Measurements from ENCODE around the gene SPSB4.

SPSB4 gene

DNA sequence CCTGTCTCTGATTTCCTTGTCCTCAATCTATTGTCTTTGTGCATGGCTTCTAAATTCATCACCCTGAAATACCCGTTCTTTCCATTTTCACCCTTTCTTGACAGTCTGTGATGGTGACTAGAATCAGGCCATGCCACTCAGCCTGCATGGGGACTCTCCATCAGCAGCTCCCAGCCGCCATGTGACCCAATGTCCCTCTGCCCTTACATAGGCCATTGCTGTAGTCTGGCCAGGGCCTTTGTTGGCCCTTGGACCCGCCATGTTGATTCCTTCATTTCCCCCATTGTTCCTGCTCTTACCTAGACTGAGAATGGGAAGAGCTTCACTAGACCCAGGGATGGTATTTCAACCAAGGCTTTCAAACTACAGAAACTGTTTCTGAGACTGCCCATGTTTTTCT lies 45.8 kb downstream of the SPSB4 start:
- no peak for ATAC-seq
- TF ChIP-seq CSDC2 (CRISPR knock-in tag; IDR thresholded peaks at IDR 0.05) (no peak), TOX (CRISPR knock-in tag; IDR thresholded peaks at IDR 0.05; ENCODE audit: borderline replicate concordance) (no peak), ZFP3 (CRISPR knock-in tag; IDR thresholded peaks at IDR 0.05) (no peak), ZC3H10 (CRISPR knock-in tag; IDR thresholded peaks at IDR 0.05) (no peak), POU6F1 (CRISPR knock-in tag; IDR thresholded peaks at IDR 0.05; ENCODE audit: borderline replicate concordance, low read depth) (no peak), ISL1 (CRISPR knock-in tag; IDR thresholded peaks at IDR 0.05) (no peak), RARB (CRISPR knock-in tag; IDR thresholded peaks at IDR 0.05) (no peak), TSHZ2 (CRISPR knock-in tag; IDR thresholded peaks at IDR 0.05) (no peak), CREB5 (CRISPR knock-in tag; IDR thresholded peaks at IDR 0.05; ENCODE audit: low read depth) (no peak), OSR1 (CRISPR knock-in tag; IDR thresholded peaks at IDR 0.05) (no peak), TCF4 (CRISPR knock-in tag; IDR thresholded peaks at IDR 0.05; ENCODE audit: borderline replicate concordance) (no peak), ZNF565 (CRISPR knock-in tag; conservative IDR thresholded peaks at IDR 0.05; ENCODE audit: low read depth) (no peak), ESRRG (CRISPR knock-in tag; IDR thresholded peaks at IDR 0.05) (no peak), PPARA (CRISPR knock-in tag; IDR thresholded peaks at IDR 0.05; ENCODE audit: borderline replicate concordance) (no peak), ZNF8 (CRISPR knock-in tag; IDR thresholded peaks at IDR 0.05) (no peak), ZFP30 (CRISPR knock-in tag; IDR thresholded peaks at IDR 0.05) (no peak), ZNF70 (CRISPR knock-in tag; IDR thresholded peaks at IDR 0.05) (no peak)
- TF ChIP-seq, protein P1, sequence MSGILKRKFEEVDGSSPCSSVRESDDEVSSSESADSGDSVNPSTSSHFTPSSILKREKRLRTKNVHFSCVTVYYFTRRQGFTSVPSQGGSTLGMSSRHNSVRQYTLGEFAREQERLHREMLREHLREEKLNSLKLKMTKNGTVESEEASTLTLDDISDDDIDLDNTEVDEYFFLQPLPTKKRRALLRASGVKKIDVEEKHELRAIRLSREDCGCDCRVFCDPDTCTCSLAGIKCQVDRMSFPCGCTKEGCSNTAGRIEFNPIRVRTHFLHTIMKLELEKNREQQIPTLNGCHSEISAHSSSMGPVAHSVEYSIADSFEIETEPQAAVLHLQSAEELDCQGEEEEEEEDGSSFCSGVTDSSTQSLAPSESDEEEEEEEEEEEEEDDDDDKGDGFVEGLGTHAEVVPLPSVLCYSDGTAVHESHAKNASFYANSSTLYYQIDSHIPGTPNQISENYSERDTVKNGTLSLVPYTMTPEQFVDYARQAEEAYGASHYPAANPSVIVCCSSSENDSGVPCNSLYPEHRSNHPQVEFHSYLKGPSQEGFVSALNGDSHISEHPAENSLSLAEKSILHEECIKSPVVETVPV (CRISPR knock-in tag; IDR thresholded peaks at IDR 0.05): no peak
- TF ChIP-seq, protein P2, sequence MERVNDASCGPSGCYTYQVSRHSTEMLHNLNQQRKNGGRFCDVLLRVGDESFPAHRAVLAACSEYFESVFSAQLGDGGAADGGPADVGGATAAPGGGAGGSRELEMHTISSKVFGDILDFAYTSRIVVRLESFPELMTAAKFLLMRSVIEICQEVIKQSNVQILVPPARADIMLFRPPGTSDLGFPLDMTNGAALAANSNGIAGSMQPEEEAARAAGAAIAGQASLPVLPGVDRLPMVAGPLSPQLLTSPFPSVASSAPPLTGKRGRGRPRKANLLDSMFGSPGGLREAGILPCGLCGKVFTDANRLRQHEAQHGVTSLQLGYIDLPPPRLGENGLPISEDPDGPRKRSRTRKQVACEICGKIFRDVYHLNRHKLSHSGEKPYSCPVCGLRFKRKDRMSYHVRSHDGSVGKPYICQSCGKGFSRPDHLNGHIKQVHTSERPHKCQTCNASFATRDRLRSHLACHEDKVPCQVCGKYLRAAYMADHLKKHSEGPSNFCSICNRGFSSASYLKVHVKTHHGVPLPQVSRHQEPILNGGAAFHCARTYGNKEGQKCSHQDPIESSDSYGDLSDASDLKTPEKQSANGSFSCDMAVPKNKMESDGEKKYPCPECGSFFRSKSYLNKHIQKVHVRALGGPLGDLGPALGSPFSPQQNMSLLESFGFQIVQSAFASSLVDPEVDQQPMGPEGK (CRISPR knock-in tag; IDR thresholded peaks at IDR 0.05; ENCODE audit: borderline replicate concordance): no peak

DNA sequence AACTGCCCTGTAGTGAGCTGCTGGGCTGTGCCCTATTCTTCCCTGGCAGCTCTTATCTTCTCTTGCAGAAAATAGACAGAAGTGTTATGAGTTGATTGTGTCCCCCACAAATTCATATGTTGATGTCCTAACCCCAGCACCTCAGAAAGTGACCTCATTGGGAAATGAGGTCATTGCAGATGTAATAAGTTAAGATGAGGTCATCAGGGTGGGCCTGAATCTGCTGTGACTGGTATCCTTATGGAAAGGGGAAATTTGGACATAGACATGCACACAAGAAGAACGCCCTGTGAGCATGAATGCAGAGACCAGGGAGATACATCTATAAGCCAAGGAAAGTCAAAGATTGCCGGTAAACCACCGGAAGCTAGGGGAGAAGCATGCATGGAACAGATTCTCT lies 49.0 kb downstream of the SPSB4 start:
- ATAC-seq: no peak
- TF ChIP-seq GLIS3 (CRISPR knock-in tag; IDR thresholded peaks at IDR 0.05) (no peak), TOX (CRISPR knock-in tag; IDR thresholded peaks at IDR 0.05; ENCODE audit: borderline replicate concordance) (no peak), SNAI2 (CRISPR knock-in tag; IDR thresholded peaks at IDR 0.05) (no peak), RARB (CRISPR knock-in tag; IDR thresholded peaks at IDR 0.05) (no peak), OSR1 (CRISPR knock-in tag; IDR thresholded peaks at IDR 0.05) (no peak), ISL1 (CRISPR knock-in tag; IDR thresholded peaks at IDR 0.05) (no peak), ESRRG (CRISPR knock-in tag; IDR thresholded peaks at IDR 0.05) (no peak), ZC3H10 (CRISPR knock-in tag; IDR thresholded peaks at IDR 0.05) (no peak), ZFP30 (CRISPR knock-in tag; IDR thresholded peaks at IDR 0.05) (no peak), ARNTL (CRISPR knock-in tag; IDR thresholded peaks at IDR 0.05; ENCODE audit: borderline replicate concordance, low read depth) (no peak), POU6F1 (CRISPR knock-in tag; IDR thresholded peaks at IDR 0.05; ENCODE audit: borderline replicate concordance, low read depth) (no peak), CSDC2 (CRISPR knock-in tag; IDR thresholded peaks at IDR 0.05) (no peak)
- TF ChIP-seq, protein P2 (CRISPR knock-in tag; IDR thresholded peaks at IDR 0.05; ENCODE audit: borderline replicate concordance): no peak
- TF ChIP-seq, protein P1 (CRISPR knock-in tag; IDR thresholded peaks at IDR 0.05): no peak
